Measurements from ENCODE around the gene ALDH3A2.

ALDH3A2 gene

DNA sequence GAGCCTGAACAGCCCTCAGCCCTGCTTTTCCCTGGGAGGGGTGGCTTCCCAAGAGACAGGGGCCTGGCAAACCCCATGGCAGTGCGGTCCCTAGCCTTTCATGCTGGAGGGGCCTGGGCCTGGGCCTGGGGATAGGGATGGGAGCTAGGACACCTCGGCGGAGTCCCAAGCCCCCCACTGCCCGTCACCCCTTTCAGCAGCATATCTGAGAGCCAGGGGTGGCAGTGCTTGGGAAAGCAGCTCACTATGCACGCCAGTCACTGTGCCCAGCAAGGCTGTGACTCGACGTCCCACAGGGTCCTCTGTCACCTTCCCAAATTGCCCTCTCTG, 68.4 kb downstream of the ALDH3A2 start:
- H3K27ac ChIP-seq (ENCODE audit: extremely low read depth, low read depth, low read length) = no peak overlapping the region
- no peaks in the 10 kb centered on the region for H3K36me3 ChIP-seq (ENCODE audit: control insufficient read depth in 2 of 2, insufficient read depth in 1 of 2, low read length in 2 of 2)
- TF ChIP-seq ZNF623 (tag by site-specific recombination; IDR thresholded peaks at IDR 0.05) (no peak), OVOL3 (tag by site-specific recombination; IDR thresholded peaks at IDR 0.05) (no peak), PRDM2 (tag by site-specific recombination; IDR thresholded peaks at IDR 0.05; ENCODE audit: borderline replicate concordance) (no peak), ZNF501 (tag by site-specific recombination; IDR thresholded peaks at IDR 0.05) (no peak), ZNF335 (tag by site-specific recombination; conservative IDR thresholded peaks at IDR 0.05) (no peak), ZNF10 (tag by site-specific recombination; IDR thresholded peaks at IDR 0.05) (no peak), ZNF175 (tag by site-specific recombination; IDR thresholded peaks at IDR 0.05) (no peak), ZNF214 (tag by site-specific recombination; IDR thresholded peaks at IDR 0.05; ENCODE audit: borderline replicate concordance) (no peak), ZNF530 (tag by site-specific recombination; IDR thresholded peaks at IDR 0.05; ENCODE audit: low read depth) (no peak), ZNF174 (tag by site-specific recombination; IDR thresholded peaks at IDR 0.05) (no peak), ZNF791 (tag by site-specific recombination; IDR thresholded peaks at IDR 0.05) (no peak), GFI1B (tag by site-specific recombination; IDR thresholded peaks at IDR 0.05) (no peak), EGR2 (tag by site-specific recombination; IDR thresholded peaks at IDR 0.05; ENCODE audit: low read depth) (no peak), SCRT2 (tag by site-specific recombination; IDR thresholded peaks at IDR 0.05) (no peak), KLF7 (tag by site-specific recombination; IDR thresholded peaks at IDR 0.05; ENCODE audit: borderline replicate concordance) (no peak), MYNN (tag by site-specific recombination; IDR thresholded peaks at IDR 0.05; ENCODE audit: borderline replicate concordance) (no peak)
- no peaks in the 10 kb centered on the region for H3K4me1 ChIP-seq (ENCODE audit: control insufficient read depth, insufficient read depth, low read length)
- ChIA-PET POLR2A (no interaction called here), CTCF (interaction anchor here (0.7 kb wide), 1 partner anchor 12 kb away, joined by 3 read pairs; no protein-coding TSS in a partner anchor)
- no peak overlapping the region for H3K4me3 ChIP-seq (ENCODE audit: low read depth, low read length)
- H3K9me3 ChIP-seq (ENCODE audit: control insufficient read depth, insufficient read depth, low read depth, low read length) = no peaks in the 10 kb centered on the region

GRCh38 chr17:19717411-19717908, 68.9 kb downstream of the ALDH3A2 start:
- POLR2A ChIA-PET = no interaction called here
- no peaks in the 10 kb centered on the region for H3K9me3 ChIP-seq (ENCODE audit: control insufficient read depth, insufficient read depth, low read depth, low read length)
- H3K4me3 ChIP-seq (ENCODE audit: low read depth, low read length) = no peak overlapping the region
- peak; percentile 68; the same call in 1 of the 2 replicates for TF ChIP-seq KLF1 (tag by site-specific recombination; IDR thresholded peaks at IDR 0.05)
- TF ChIP-seq, protein P1, sequence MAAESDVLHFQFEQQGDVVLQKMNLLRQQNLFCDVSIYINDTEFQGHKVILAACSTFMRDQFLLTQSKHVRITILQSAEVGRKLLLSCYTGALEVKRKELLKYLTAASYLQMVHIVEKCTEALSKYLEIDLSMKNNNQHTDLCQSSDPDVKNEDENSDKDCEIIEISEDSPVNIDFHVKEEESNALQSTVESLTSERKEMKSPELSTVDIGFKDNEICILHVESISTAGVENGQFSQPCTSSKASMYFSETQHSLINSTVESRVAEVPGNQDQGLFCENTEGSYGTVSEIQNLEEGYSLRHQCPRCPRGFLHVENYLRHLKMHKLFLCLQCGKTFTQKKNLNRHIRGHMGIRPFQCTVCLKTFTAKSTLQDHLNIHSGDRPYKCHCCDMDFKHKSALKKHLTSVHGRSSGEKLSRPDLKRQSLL (tag by site-specific recombination; IDR thresholded peaks at IDR 0.05) = no peak
- no peak for TF ChIP-seq ZNF549 (tag by site-specific recombination; IDR thresholded peaks at IDR 0.05)
- no peak for TF ChIP-seq ZBTB20 (tag by site-specific recombination; IDR thresholded peaks at IDR 0.05)
- no peaks in the 10 kb centered on the region for H3K4me1 ChIP-seq (ENCODE audit: control insufficient read depth, insufficient read depth, low read length)
- H3K27ac ChIP-seq (ENCODE audit: extremely low read depth, low read depth, low read length) = no peak overlapping the region
- CTCF ChIA-PET = interaction anchor here (1.4 kb wide), 1 partner anchor 70 kb away, joined by 4 read pairs; no protein-coding TSS in a partner anchor
- no peaks in the 10 kb centered on the region for H3K36me3 ChIP-seq (ENCODE audit: control insufficient read depth in 2 of 2, insufficient read depth in 1 of 2, low read length in 2 of 2)
